ENCODE data around the gene LMBR1.

- TF ChIP-seq FOXP1 (IDR thresholded peaks at IDR 0.05) (no peak), FOXP1 (CRISPR knock-in tag; IDR thresholded peaks at IDR 0.05) (no peak), ZNF687 (CRISPR knock-in tag; IDR thresholded peaks at IDR 0.05) (no peak), FOXK2 (IDR thresholded peaks at IDR 0.05) (no peak), NCOA1 (CRISPR knock-in tag; IDR thresholded peaks at IDR 0.05) (no peak)
These were observed 210.1 kb downstream of the LMBR1 start for GRCh38 chr7:156682928-156683327.

Data from HepG2 (cell line).